K562 (cell line): ENCODE results near the gene CRYBA4. TPM values are rescaled to one million over a fixed set of nuclear protein-coding genes. Genes with fewer than 3 reads are reported as not detected.
A peak's percentile ranks its signal among the peaks of the same experiment; 100 is the strongest.

ENCODE experiments used
- CHD2 ChIP-seq: IDR thresholded peaks from 2 replicates; pipeline ENCODE4 v1.6.1; 2011; ENCODE audit warnings: low read depth, low read length
- MAFK ChIP-seq: IDR thresholded peaks from 2 replicates; pipeline ENCODE4 v1.6.1; 2011; ENCODE audit warnings: low read length, improper control_type of control experiment
- NRF1 ChIP-seq, 2 experiments: fragments of 450-650 bp; IDR thresholded peaks in 1 of 2; conservative IDR thresholded peaks in 1 of 2; 2 replicates each; pipeline ENCODE4 v1.6.1; 2014; ENCODE audit warnings: mild to moderate bottlenecking in 2 of 2
- PYGO2 ChIP-seq: fragments of 450-650 bp; IDR thresholded peaks from 2 replicates; pipeline ENCODE4 v1.6.1; 2016; ENCODE audit warnings: mild to moderate bottlenecking, missing genetic modification characterization, moderate library complexity, missing compliant biosample characterization
- SETDB1 ChIP-seq: IDR thresholded peaks from one replicate; pipeline ENCODE4 v1.6.1; 2012; ENCODE audit warnings: low read length, control low read depth, inconsistent platforms
- XRCC5 ChIP-seq: fragments of 200-400 bp; formaldehyde crosslinking; IDR thresholded peaks from 2 replicates; pipeline ENCODE4 v1.6.1; 2017; ENCODE audit warnings: low read depth, mild to moderate bottlenecking, low read length
- polyA plus RNA-seq, 8 experiments: library from polyadenylated mRNA; depleted of rRNA in 4 of 8; stranded (reverse) in 5 of 8; unstranded in 3 of 8; fragments of >200 nt; fragmentation: Nextera tagmentation in 2 of 8; fragmentation: Illumina TruSeq in 1 of 8; extraction: Ambion mirVana in 2 of 8; extraction: Trizol in 1 of 8; gene quantifications; 2 replicates each; pipeline versions ENCODE4 v1.2.1 to v1.2.3, GENCODE V29; 2011 to 2014; ENCODE audit warnings: inconsistent platforms in 1 of 8, missing spikeins in 1 of 8
- total RNA-seq, 7 experiments: library from RNA; depleted of rRNA in 6 of 7; stranded (reverse); fragments of >200 nt in 6 of 7; fragmentation: Illumina TruSeq in 2 of 7; extraction: Trizol in 2 of 7; gene quantifications; 2 replicates each; pipeline versions ENCODE4 v1.2.1 to v1.2.3, GENCODE V29; 2011 to 2021; ENCODE audit warnings: low replicate concordance in 1 of 7
- TF ChIP-seq, protein P1 (sequence below), 2 experiments: fragments of 150-350 bp in 1 of 2; IDR thresholded peaks; 2 replicates each; pipeline ENCODE4 v1.6.1; 2012 to 2016; ENCODE audit warnings: low read depth in 2 of 2, low read length in 2 of 2, mild to moderate bottlenecking in 1 of 2, moderate library complexity in 1 of 2

The CRYBA4 gene
- total and polyA plus RNA-seq, 9 of the 15 experiments (the other 6 are each of a cell fraction or from before 2014, with no cell fraction given): 0.59 to 3.3 (median 1.6) TPM

DNA sequence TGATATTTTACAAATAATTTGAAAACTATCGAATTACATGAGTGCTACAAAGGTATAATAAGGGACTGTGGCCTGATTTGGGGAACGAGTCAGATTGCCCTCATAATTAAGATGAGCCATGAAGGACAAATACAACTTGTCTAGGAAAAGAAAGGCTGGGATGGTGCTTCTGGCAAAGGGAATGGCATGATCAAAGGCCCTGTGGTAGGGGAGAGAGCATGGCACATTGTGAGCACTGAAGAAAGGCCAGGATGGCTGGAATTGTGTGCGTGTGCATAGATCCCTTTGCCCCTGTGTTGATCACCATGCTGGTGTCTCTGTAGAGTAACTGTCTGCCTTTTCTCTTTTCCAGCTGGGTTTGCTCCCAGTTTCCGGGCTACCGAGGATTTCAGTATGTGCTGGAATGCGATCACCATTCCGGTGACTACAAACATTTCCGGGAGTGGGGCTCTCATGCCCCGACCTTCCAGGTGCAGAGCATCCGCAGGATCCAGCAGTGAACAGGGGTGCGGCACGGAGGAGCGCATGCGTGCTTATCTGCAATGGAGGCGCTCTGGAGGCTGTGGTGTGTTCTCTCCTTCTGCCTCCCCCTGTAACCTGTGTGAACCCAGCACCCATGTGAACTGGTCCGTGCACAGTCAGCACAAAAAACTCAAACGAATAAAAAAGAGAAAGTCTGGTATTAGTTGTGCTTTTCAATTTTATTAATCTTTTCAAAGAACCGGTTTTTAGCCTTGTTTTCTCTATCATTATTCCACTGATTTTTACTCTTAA, 8.4 kb downstream of the CRYBA4 start (continued):
- TF ChIP-seq NRF1 (conservative IDR thresholded peaks at IDR 0.05 in 1 of 2, IDR thresholded peaks at IDR 0.05 in 1 of 2) (peak; percentile 86 to 88), MAFK (peak; percentile 77), XRCC5 (no peak), CHD2 (no peak), SETDB1 (no peak), PYGO2 (no peak)
- TF ChIP-seq, protein P1, sequence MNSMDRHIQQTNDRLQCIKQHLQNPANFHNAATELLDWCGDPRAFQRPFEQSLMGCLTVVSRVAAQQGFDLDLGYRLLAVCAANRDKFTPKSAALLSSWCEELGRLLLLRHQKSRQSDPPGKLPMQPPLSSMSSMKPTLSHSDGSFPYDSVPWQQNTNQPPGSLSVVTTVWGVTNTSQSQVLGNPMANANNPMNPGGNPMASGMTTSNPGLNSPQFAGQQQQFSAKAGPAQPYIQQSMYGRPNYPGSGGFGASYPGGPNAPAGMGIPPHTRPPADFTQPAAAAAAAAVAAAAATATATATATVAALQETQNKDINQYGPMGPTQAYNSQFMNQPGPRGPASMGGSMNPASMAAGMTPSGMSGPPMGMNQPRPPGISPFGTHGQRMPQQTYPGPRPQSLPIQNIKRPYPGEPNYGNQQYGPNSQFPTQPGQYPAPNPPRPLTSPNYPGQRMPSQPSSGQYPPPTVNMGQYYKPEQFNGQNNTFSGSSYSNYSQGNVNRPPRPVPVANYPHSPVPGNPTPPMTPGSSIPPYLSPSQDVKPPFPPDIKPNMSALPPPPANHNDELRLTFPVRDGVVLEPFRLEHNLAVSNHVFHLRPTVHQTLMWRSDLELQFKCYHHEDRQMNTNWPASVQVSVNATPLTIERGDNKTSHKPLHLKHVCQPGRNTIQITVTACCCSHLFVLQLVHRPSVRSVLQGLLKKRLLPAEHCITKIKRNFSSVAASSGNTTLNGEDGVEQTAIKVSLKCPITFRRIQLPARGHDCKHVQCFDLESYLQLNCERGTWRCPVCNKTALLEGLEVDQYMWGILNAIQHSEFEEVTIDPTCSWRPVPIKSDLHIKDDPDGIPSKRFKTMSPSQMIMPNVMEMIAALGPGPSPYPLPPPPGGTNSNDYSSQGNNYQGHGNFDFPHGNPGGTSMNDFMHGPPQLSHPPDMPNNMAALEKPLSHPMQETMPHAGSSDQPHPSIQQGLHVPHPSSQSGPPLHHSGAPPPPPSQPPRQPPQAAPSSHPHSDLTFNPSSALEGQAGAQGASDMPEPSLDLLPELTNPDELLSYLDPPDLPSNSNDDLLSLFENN (IDR thresholded peaks at IDR 0.05; ENCODE audit: low read depth in 2 of 2, low read length in 2 of 2): no peak
